Coronary artery (tissue), 2 donors: ENCODE measurements around the gene ZNF609.
A peak's percentile ranks its signal among the peaks of the same experiment; 100 is the strongest.

Source experiments
- DNase-seq: peaks from one replicate; pipeline ENCODE4 v3.0.0-alpha.2; 2017; ENCODE audit warnings: low spot score
- H3K27ac ChIP-seq, 2 donors: fragments of 200-600 bp; sonication (generic); one replicate each; pipeline ENCODE4 v1.5.1; 2016 to 2019
- H3K4me3 ChIP-seq: fragments of 200-600 bp; sonication (generic); 2 replicates; pipeline ENCODE4 v1.5.1; 2016; ENCODE audit warnings: mild to moderate bottlenecking, moderate library complexity
- CTCF ChIP-seq: fragments of 200-600 bp; sonication (generic); IDR thresholded peaks from one replicate; pipeline ENCODE4 v1.5.1; 2019; ENCODE audit warnings: antibody characterized with exemption

The ZNF609 gene

DNA sequence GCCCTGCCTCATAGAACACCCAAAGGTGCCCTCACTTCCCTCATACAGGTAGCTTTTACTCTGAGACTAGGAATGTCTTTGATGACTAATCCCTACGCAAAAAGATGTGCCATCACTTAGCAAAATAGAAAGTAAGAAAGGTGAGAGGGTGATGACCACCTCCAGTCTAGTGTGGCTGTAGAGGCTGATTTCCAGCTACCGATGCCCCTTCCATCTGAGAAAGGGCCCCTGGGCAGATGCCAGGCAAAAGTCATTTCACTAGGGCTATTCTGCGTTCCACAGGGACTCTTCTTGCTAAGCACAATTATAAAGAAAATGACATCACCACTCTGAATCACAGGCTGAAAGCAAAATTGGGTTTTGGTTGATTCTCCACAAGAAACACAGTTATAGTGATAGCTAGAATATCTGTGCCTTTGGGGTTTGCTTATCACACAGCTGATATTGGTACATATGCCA, 237.6 kb downstream of the ZNF609 start:
- DNase-seq = no peak
- no peak for TF ChIP-seq CTCF
- H3K4me3 ChIP-seq = no peak overlapping the region
- H3K27ac ChIP-seq = peak overlapping the region; percentile 76 to 79

GRCh38 chr15:64698823-64699222, 238.4 kb downstream of the ZNF609 start:
- no peak for TF ChIP-seq CTCF
- no peak for DNase-seq
- peak overlapping the region; percentile 99 for H3K4me3 ChIP-seq
- H3K27ac ChIP-seq = peak overlapping the region; percentile 76 to 79

GRCh38 chr15:64699751-64700388, 239.5 kb downstream of the ZNF609 start:
- Histone ChIP-seq H3K4me3 (peak overlapping the region; percentile 99), H3K27ac (peak overlapping the region; percentile 76 to 79)
- TF ChIP-seq CTCF = no peak
- no peak for DNase-seq

- Histone ChIP-seq H3K27ac (peak overlapping the region in 1 of 2 donors; percentile 76), H3K4me3 (peak overlapping the region; percentile 99)
- TF ChIP-seq CTCF = no peak
- no peak for DNase-seq
Observed at GRCh38 chr15:64701051-64701450, 240.7 kb downstream of the ZNF609 start.

GRCh38 chr15:64701482-64702184, 241.3 kb downstream of the ZNF609 start:
- no peak for DNase-seq
- H3K4me3 ChIP-seq = peak overlapping the region; percentile 99
- no peak for TF ChIP-seq CTCF
- peak overlapping the region; percentile 97 to 99 for H3K27ac ChIP-seq

- TF ChIP-seq CTCF = no peak
- peak overlapping the region; percentile 97 to 99 for H3K27ac ChIP-seq
Observed at GRCh38 chr15:64702816-64703631, 242.6 kb downstream of the ZNF609 start.

More at GRCh38 chr15:64702816-64703631, 242.6 kb downstream of the ZNF609 start:
- H3K4me3 ChIP-seq = peak overlapping the region; percentile 99
- DNase-seq = peak; percentile 96
